Measurements from ENCODE around the gene RAD1.

DNA sequence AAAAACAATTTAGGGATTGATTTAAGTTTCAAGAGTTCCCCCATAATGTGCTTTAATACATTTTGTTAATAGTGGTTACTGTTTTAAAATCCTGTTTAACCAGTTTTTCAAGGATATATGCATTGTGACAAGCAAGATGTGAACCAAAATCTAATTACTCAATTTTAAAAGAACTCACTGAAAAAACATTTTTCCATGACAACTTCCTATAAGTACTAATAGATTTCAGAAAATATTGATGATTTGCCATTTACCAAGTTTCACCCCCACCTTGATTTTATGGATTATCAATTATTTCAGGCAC, 9.1 kb upstream of the RAD1 start:
- TF ChIP-seq, protein P1, sequence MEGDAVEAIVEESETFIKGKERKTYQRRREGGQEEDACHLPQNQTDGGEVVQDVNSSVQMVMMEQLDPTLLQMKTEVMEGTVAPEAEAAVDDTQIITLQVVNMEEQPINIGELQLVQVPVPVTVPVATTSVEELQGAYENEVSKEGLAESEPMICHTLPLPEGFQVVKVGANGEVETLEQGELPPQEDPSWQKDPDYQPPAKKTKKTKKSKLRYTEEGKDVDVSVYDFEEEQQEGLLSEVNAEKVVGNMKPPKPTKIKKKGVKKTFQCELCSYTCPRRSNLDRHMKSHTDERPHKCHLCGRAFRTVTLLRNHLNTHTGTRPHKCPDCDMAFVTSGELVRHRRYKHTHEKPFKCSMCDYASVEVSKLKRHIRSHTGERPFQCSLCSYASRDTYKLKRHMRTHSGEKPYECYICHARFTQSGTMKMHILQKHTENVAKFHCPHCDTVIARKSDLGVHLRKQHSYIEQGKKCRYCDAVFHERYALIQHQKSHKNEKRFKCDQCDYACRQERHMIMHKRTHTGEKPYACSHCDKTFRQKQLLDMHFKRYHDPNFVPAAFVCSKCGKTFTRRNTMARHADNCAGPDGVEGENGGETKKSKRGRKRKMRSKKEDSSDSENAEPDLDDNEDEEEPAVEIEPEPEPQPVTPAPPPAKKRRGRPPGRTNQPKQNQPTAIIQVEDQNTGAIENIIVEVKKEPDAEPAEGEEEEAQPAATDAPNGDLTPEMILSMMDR (IDR thresholded peaks at IDR 0.05) = no peak
- no peak for TF ChIP-seq EZH2 (IDR thresholded peaks at IDR 0.05; ENCODE audit: borderline replicate concordance, insufficient read depth, low read depth, low read length, poor library complexity, severe bottlenecking)
